HG03571 (cell line): Measurements from ENCODE around the gene CAPS.

ENCODE experiments used
- ATAC-seq: cut with Tn5 transposase; IDR thresholded peaks from one replicate; pipeline ENCODE4 v1.9.1; 2021; ENCODE audit not compliant: unreplicated experiment

The CAPS gene

GRCh38 chr19:5908773-5909442, 5.1 kb upstream of the CAPS start:
- no peak for ATAC-seq

GRCh38 chr19:5910638-5910907, 3.5 kb upstream of the CAPS start:
- no peak for ATAC-seq

GRCh38 chr19:5911366-5911765, 2.7 kb upstream of the CAPS start:
- no peak for ATAC-seq

GRCh38 chr19:5914358-5914774, 312 bp downstream of the CAPS start:
- no peak for ATAC-seq

- ATAC-seq = no peak
These were observed 1.1 kb downstream of the CAPS start for GRCh38 chr19:5914946-5915781.

GRCh38 chr19:5915782-5916165, 1.7 kb downstream of the CAPS start:
- ATAC-seq = no peak

GRCh38 chr19:5916181-5916708, 2.2 kb downstream of the CAPS start:
- ATAC-seq = no peak

- ATAC-seq = no peak
These were observed 3.5 kb downstream of the CAPS start for GRCh38 chr19:5917431-5918107.

GRCh38 chr19:5918463-5919079, 4.5 kb downstream of the CAPS start:
- no peak for ATAC-seq

GRCh38 chr19:5921516-5922160, 7.6 kb downstream of the CAPS start:
- ATAC-seq = no peak

GRCh38 chr19:5922161-5922545, 8.1 kb downstream of the CAPS start:
- no peak for ATAC-seq

- ATAC-seq = no peak
These were observed 9.3 kb downstream of the CAPS start for GRCh38 chr19:5923356-5923755.

GRCh38 chr19:5925830-5926427, 11.9 kb downstream of the CAPS start:
- ATAC-seq = no peak

- ATAC-seq = no peak
These were observed 12.8 kb downstream of the CAPS start for GRCh38 chr19:5926641-5927440.

- no peak for ATAC-seq
These were observed 13.4 kb downstream of the CAPS start for GRCh38 chr19:5927441-5927821.

- no peak for ATAC-seq
These were observed 15.1 kb downstream of the CAPS start for GRCh38 chr19:5929179-5929578.

- no peak for ATAC-seq
These were observed 15.6 kb downstream of the CAPS start for GRCh38 chr19:5929625-5930024.

- ATAC-seq = no peak
These were observed 17.2 kb downstream of the CAPS start for GRCh38 chr19:5931251-5931650.

- ATAC-seq = no peak
These were observed 18.1 kb downstream of the CAPS start for GRCh38 chr19:5932146-5932545.
